Hepatocyte (in vitro differentiated cells): Measurements from ENCODE around the gene CACNA1C. TPM values are rescaled to one million over a fixed set of nuclear protein-coding genes. Genes with fewer than 3 reads are reported as not detected.
A peak's percentile ranks its signal among the peaks of the same experiment; 100 is the strongest.

Experiments used
- DNase-seq: peaks from one replicate; pipeline ENCODE4 v3.0.0-alpha.2; 2016; ENCODE audit warnings: low spot score
- H2AFZ ChIP-seq: fragments of 200-600 bp; sonication (generic); 2 replicates; pipeline ENCODE4 v1.6.0; 2016; ENCODE audit warnings: antibody characterized with exemption, mild to moderate bottlenecking
- H3K27ac ChIP-seq: fragments of 200-600 bp; sonication (generic); 2 replicates; pipeline ENCODE4 v1.5.1; 2016; ENCODE audit warnings: mild to moderate bottlenecking
- H3K27me3 ChIP-seq: fragments of 200-600 bp; sonication (generic); 2 replicates; pipeline ENCODE4 v1.6.1; 2016
- H3K36me3 ChIP-seq: fragments of 200-600 bp; sonication (generic); replicated peaks from 2 replicates; pipeline ENCODE4 v1.5.1; 2016; ENCODE audit warnings: low read depth; ENCODE audit not compliant: insufficient read depth
- H3K4me1 ChIP-seq: fragments of 200-600 bp; sonication (generic); 2 replicates; pipeline ENCODE4 v1.5.1; 2016; ENCODE audit warnings: mild to moderate bottlenecking, moderate library complexity; ENCODE audit not compliant: insufficient read depth
- H3K4me2 ChIP-seq: fragments of 200-600 bp; sonication (generic); 2 replicates; pipeline ENCODE4 v1.6.0; 2016
- H3K4me3 ChIP-seq: fragments of 200-600 bp; sonication (generic); 2 replicates; pipeline ENCODE4 v1.5.1; 2016; ENCODE audit warnings: mild to moderate bottlenecking
- H3K79me2 ChIP-seq: fragments of 200-600 bp; sonication (generic); 2 replicates; pipeline ENCODE4 v1.6.0; 2017; ENCODE audit warnings: mild to moderate bottlenecking
- H3K9me2 ChIP-seq: fragments of 200-600 bp; sonication (generic); replicated peaks from 2 replicates; pipeline ENCODE4 v1.6.0; 2017; ENCODE audit warnings: mild to moderate bottlenecking; ENCODE audit not compliant: insufficient read depth
- H3K9me3 ChIP-seq: fragments of 200-600 bp; sonication (generic); 2 replicates; pipeline ENCODE4 v1.5.1; 2016; ENCODE audit warnings: low read depth, mild to moderate bottlenecking
- H4K20me1 ChIP-seq: fragments of 200-600 bp; sonication (generic); 2 replicates; pipeline ENCODE4 v1.6.0; 2016; ENCODE audit warnings: mild to moderate bottlenecking; ENCODE audit not compliant: insufficient read depth, poor library complexity, severe bottlenecking
- EZH2 ChIP-seq: fragments of 200-600 bp; sonication (generic); IDR thresholded peaks from 2 replicates; pipeline ENCODE4 v1.6.1; 2016; ENCODE audit warnings: antibody characterized with exemption, mild to moderate bottlenecking, borderline replicate concordance
- EZH2phosphoT487 ChIP-seq: fragments of 200-600 bp; sonication (generic); IDR thresholded peaks from one replicate; pipeline ENCODE4 v1.6.1; 2018; ENCODE audit warnings: antibody characterized with exemption, mild to moderate bottlenecking, low read depth, moderate library complexity; ENCODE audit not compliant: unreplicated experiment, severe bottlenecking
- WGBS: methylation state at CpG from one replicate; pipeline ENCODE4 v1.1.6; 2016; ENCODE audit warnings: low lambda C conversion rate; ENCODE audit errors: missing lambda C conversion rate; 5-methylcytosine and 5-hydroxymethylcytosine counted together
- polyA plus RNA-seq: library from polyadenylated mRNA; unstranded; fragments of >200 nt; fragmentation: Nextera tagmentation; extraction: Ambion mirVana; gene quantifications from 2 replicates; pipeline ENCODE4 v1.2.1, GENCODE V29; 2016
- total RNA-seq: library from RNA; depleted of rRNA; stranded (reverse); fragments of >200 nt; gene quantifications from 2 replicates; pipeline ENCODE4 v1.2.3, GENCODE V29; 2014
- TF ChIP-seq, protein P1 (sequence below): fragments of 200-600 bp; sonication (generic); IDR thresholded peaks from 2 replicates; pipeline ENCODE4 v1.5.1; 2016; ENCODE audit warnings: antibody characterized with exemption, mild to moderate bottlenecking; ENCODE audit not compliant: poor library complexity

Gene CACNA1C
- total and polyA plus RNA-seq, 2 experiments from 2014 or later = 3.2 to 4.0 TPM

DNA sequence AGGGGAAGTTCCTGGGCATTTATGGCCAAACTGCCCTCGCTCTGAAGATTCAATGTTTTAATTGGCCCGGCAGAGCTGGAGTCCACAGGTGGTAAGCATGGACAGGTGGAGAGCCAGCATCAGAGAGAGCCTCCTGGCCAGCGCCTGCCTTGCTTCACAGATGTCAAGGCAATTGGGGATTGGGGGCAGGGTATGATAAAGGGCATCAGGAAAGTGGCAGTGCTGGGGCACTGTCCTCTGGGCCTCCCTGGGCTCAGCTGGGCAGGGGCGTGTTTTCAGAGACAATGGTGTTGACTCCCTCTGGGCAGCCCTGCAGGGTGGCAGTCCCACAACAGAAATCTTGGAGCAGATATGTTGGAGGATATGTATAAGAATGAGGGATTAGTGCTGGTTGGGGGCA lies 237.3 kb downstream of the CACNA1C start:
- Histone ChIP-seq H3K36me3 (no peaks in the 10 kb centered on the region), H2AFZ (no peak overlapping the region), H3K27ac (no peak overlapping the region), H3K9me2 (no peaks in the 10 kb centered on the region), H3K4me2 (no peak overlapping the region), H3K4me3 (no peak overlapping the region), H3K9me3 (no peaks in the 10 kb centered on the region), H3K4me1 (peaks cover 41% of the 10 kb centered on the region), H4K20me1 (no peaks in the 10 kb centered on the region), H3K79me2 (no peaks in the 10 kb centered on the region), H3K27me3 (no peaks in the 10 kb centered on the region)
- TF ChIP-seq EZH2 (no peak), EZH2phosphoT487 (no peak)
- TF ChIP-seq, protein P1, sequence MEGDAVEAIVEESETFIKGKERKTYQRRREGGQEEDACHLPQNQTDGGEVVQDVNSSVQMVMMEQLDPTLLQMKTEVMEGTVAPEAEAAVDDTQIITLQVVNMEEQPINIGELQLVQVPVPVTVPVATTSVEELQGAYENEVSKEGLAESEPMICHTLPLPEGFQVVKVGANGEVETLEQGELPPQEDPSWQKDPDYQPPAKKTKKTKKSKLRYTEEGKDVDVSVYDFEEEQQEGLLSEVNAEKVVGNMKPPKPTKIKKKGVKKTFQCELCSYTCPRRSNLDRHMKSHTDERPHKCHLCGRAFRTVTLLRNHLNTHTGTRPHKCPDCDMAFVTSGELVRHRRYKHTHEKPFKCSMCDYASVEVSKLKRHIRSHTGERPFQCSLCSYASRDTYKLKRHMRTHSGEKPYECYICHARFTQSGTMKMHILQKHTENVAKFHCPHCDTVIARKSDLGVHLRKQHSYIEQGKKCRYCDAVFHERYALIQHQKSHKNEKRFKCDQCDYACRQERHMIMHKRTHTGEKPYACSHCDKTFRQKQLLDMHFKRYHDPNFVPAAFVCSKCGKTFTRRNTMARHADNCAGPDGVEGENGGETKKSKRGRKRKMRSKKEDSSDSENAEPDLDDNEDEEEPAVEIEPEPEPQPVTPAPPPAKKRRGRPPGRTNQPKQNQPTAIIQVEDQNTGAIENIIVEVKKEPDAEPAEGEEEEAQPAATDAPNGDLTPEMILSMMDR = no peak
- WGBS = 63% methylated on average over 4 of the region's 4 CpGs
- DNase-seq = no peak

DNA sequence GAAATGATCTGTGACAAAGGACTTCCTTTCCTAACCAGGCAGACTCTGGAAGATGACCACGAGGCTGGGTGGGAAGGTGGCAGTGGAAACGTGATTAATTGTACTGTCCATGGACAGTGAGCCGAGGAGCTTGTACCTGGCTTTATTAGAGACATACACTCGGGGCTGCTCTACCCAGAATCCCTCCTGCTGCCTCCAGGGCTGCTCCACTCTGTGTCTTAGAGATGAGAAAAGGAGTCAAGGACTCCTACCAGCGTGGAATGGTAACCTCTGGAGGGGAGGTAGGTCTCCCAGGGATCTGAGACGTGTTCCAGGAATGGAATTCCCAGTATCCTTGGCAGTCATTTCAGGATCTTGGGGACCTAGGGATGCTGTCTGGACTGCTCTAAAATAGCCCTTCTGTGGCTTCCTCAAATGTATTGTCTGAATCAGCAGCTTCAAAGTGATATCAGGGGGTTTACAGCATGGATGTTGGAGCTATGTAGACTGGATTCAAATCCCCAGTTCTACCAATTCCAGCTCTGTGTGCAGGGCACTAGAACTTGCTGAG lies 237.8 kb downstream of the CACNA1C start:
- Histone ChIP-seq H3K9me2 (no peaks in the 10 kb centered on the region), H2AFZ (no peak overlapping the region), H4K20me1 (no peaks in the 10 kb centered on the region), H3K4me1 (peaks cover 36% of the 10 kb centered on the region), H3K9me3 (no peaks in the 10 kb centered on the region), H3K27me3 (no peaks in the 10 kb centered on the region), H3K4me3 (no peak overlapping the region), H3K4me2 (no peak overlapping the region), H3K27ac (no peak overlapping the region), H3K79me2 (no peaks in the 10 kb centered on the region), H3K36me3 (no peaks in the 10 kb centered on the region)
- no peak for DNase-seq
- WGBS = 83% methylated on average over 6 of the region's 6 CpGs
- TF ChIP-seq EZH2phosphoT487 = no peak
- no peak for TF ChIP-seq EZH2
- TF ChIP-seq, protein P1 = no peak

DNA sequence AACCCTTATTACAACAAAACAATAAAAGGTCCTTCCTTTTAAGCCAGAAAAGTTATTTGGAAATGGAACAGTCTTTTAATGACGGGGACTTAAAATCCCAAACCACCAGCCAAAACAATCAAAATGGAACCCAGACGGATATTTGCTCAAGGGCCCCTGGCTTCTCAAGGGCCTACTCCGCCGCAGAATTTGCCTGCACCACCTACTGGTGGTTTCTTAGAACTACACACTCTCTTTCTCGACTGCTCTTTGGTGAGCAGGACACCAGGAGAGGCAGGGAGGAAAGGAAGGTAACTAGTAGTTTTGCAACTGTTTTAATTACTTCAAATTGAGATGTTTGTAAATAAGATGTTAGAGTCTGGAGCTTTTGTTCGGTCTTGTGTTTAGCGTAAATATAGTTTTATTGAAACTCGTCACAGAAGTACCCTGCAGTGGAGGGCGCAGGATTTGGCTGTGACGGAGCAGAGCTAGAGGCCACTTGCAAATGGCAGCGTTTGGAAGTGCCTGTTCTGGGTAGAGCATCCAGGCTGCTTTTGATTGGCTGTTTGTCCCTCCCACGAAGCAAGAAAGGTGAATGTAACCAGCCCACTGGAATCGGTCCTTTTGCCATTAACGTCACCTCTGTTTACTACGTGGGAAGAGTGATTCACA lies 238.5 kb downstream of the CACNA1C start:
- WGBS = 73% methylated on average over 15 of the region's 15 CpGs
- Histone ChIP-seq H3K4me2 (no peak overlapping the region), H3K79me2 (no peaks in the 10 kb centered on the region), H2AFZ (no peak overlapping the region), H3K9me3 (no peaks in the 10 kb centered on the region), H3K27ac (no peak overlapping the region), H3K4me1 (peaks cover 29% of the 10 kb centered on the region), H3K9me2 (no peaks in the 10 kb centered on the region), H3K36me3 (no peaks in the 10 kb centered on the region), H3K27me3 (no peaks in the 10 kb centered on the region), H3K4me3 (no peak overlapping the region), H4K20me1 (no peaks in the 10 kb centered on the region)
- no peak for TF ChIP-seq EZH2phosphoT487
- TF ChIP-seq, protein P1 = peak; percentile 47
- TF ChIP-seq EZH2 = no peak
- peak; percentile 51 for DNase-seq
